HG03378 (cell line): ENCODE measurements around the gene SOX4.

ENCODE experiments used
- ATAC-seq: cut with Tn5 transposase; IDR thresholded peaks from one replicate; pipeline ENCODE4 v1.9.1; 2021; ENCODE audit warnings: mild to moderate bottlenecking, moderate library complexity; ENCODE audit not compliant: unreplicated experiment

The SOX4 gene

GRCh38 chr6:21612067-21612745, 18.7 kb downstream of the SOX4 start:
- ATAC-seq = no peak

DNA sequence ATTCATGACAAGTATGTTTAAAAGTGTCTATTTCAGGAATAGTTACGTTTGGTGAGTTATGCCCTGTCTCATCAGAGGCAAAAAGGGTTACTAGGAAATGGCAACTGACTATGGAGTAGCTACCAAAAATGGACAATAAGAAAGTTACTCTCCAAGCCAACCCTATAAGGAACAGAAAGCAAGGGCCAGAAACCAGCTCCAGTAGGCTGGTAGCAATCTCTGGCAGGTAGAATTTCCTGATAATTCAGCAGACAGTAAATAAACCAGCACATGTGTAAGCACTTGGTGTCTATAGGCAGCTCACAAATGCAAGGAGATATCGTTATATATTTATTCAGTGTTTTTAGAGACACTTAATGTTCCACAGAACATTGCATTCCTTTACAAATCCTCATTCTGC, 20.3 kb downstream of the SOX4 start:
- ATAC-seq = no peak

GRCh38 chr6:21614226-21614625, 20.7 kb downstream of the SOX4 start:
- no peak for ATAC-seq

- ATAC-seq = no peak
Observed at GRCh38 chr6:21615504-21615903, 22.0 kb downstream of the SOX4 start.

DNA sequence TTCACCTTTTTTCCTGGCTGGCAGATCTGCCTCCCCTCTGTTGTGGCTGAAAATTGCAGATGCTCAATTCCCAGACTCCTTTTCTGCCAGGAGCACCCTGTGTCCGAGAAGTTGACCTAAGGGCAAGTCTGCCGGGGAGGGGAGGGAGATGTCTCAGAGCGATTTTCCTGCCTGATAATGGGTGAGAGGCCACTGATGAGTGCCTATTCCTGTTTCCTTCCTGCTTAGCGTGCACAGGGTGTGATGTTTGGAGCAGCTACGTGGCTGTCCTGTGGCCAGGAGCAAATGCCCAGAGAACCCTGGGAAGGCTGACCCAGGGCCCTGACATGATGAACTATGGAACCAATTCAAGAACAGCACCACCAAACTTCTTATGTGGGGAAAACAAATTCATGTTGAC, 22.5 kb downstream of the SOX4 start:
- no peak for ATAC-seq

- no peak for ATAC-seq
Observed at GRCh38 chr6:21625642-21626041, 32.1 kb downstream of the SOX4 start.

GRCh38 chr6:21626756-21627155, 33.2 kb downstream of the SOX4 start:
- ATAC-seq = no peak

DNA sequence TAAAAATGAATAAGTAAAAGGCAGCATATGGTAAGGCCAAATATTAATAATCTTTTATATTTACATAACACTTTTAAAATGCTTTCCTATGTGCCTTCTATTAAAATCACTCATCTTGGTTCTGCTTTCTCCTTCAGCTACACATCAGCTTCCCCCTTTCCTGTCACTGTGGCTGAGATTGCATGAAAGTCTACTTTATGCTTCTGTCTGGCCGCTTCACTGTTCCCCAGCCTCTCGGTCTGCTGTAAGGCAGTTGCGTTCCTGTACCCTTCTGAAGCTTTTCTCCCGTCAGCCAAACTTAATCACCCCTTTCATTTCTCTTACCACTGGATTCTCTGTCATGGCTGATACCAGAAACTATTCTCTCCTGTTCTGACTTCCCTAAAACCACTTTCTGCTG, 34.6 kb downstream of the SOX4 start:
- ATAC-seq = no peak

DNA sequence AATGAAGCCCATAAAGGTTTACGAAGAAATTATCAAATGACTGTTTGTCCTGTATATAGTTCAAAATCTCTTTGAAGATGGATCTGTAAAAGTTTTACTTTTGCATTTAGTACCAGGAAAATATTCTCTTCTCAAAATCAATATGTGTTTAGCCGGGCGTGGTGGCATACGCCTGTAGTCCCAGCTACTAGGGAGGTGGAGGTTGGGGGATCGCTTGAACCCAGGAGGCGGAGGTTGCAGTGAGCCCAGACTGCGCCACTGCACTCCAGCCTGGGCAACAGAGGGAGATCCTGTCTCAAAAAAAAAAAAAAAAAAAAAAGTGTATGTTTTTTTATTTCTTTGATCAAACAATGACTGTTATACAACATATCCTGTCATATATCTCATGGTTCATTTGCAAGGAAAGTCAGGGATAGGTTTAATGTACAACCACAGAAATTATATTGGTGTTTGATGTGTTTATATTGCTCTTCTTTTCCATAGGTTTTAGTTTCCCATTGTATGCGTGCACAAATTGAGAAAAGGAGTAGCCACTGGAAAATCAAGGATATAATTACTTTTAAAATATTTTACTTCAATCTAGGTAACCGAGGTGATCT, 40.1 kb downstream of the SOX4 start:
- ATAC-seq = no peak

- ATAC-seq = no peak
Observed at GRCh38 chr6:21634582-21634981, 41.0 kb downstream of the SOX4 start.

- no peak for ATAC-seq
Observed at GRCh38 chr6:21636876-21637275, 43.3 kb downstream of the SOX4 start.

DNA sequence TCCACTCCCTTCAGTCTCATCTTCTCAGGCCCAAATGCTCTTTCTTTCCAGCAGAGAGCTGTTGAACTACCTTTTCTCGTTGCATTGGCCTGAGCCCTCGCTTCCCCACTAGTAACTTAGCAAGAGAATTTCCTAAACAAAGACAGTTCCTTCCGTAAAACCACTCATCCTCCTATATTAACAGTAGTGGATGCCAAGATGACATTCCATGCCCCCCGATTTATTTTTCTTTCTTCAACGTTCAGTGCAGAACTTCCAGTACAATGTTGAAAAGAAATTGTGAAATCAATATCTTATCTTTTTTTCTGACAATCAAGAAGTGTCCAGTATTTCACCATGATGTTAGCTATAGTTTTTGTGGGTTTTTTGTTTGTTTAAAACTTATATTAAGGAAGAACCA, 45.8 kb downstream of the SOX4 start:
- ATAC-seq = no peak
